HL-60 (cell line): ENCODE data around the gene IMMP2L.

Source experiments
- DNase-seq, 2 experiments: peaks; one replicate each; pipeline ENCODE4 v3.0.0-alpha.2; 2010 to 2020; ENCODE audit warnings: low read depth in 1 of 2, low spot score in 1 of 2
- H3K27ac ChIP-seq: fragments of 250-450 bp; sonication (Bioruptor Pico); replicated peaks from 2 replicates; pipeline ENCODE4 v1.5.1; 2020; ENCODE audit warnings: mild to moderate bottlenecking, moderate library complexity
- H3K27me3 ChIP-seq: fragments of 250-450 bp; sonication (Bioruptor Pico); 2 replicates; pipeline ENCODE4 v1.5.1; 2021; ENCODE audit warnings: mild to moderate bottlenecking, moderate library complexity; ENCODE audit not compliant: insufficient read depth, poor library complexity, severe bottlenecking
- H3K4me3 ChIP-seq: replicated peaks from 2 replicates; pipeline ENCODE4 v1.5.1; 2011; ENCODE audit warnings: mild to moderate bottlenecking, control low read depth, low read length; ENCODE audit not compliant: insufficient read depth
- CTCF ChIP-seq: IDR thresholded peaks from one replicate; pipeline ENCODE4 v1.5.1; 2011; ENCODE audit warnings: low read length, control low read depth, inconsistent platforms; ENCODE audit not compliant: insufficient read depth
- GABPA ChIP-seq: IDR thresholded peaks from 2 replicates; pipeline ENCODE4 v1.6.1; 2012; ENCODE audit warnings: low read depth
- POLR2AphosphoS5 ChIP-seq: IDR thresholded peaks from 2 replicates; pipeline ENCODE4 v1.6.1; 2012; ENCODE audit warnings: low read depth
- REST ChIP-seq: IDR thresholded peaks from 2 replicates; pipeline ENCODE4 v1.6.1; 2012; ENCODE audit warnings: low read depth; ENCODE audit not compliant: insufficient replicate concordance
- SPI1 ChIP-seq: IDR thresholded peaks from 2 replicates; pipeline ENCODE4 v1.6.1; 2012; ENCODE audit warnings: low read depth, mild to moderate bottlenecking, borderline replicate concordance

IMMP2L gene

GRCh38 chr7:110888641-110889040, 673.7 kb downstream of the IMMP2L start:
- Histone ChIP-seq H3K4me3 (no peak overlapping the region), H3K27ac (no peak overlapping the region), H3K27me3 (no peaks in the 10 kb centered on the region)
- DNase-seq, result no peak
- TF ChIP-seq GABPA, result no peak
- TF ChIP-seq SPI1, result no peak
- TF ChIP-seq REST, result no peak
- no peak for TF ChIP-seq CTCF

- Histone ChIP-seq H3K27me3 (no peaks in the 10 kb centered on the region), H3K27ac (no peak overlapping the region), H3K4me3 (no peak overlapping the region)
- no peak for TF ChIP-seq CTCF
- TF ChIP-seq GABPA, result no peak
- no peak for TF ChIP-seq SPI1
- TF ChIP-seq POLR2AphosphoS5, result no peak
- no peak for TF ChIP-seq REST
- DNase-seq, result no peak
Observed at GRCh38 chr7:110885474-110885873, 676.8 kb downstream of the IMMP2L start.

GRCh38 chr7:110881721-110882120, 680.6 kb downstream of the IMMP2L start:
- no peak for DNase-seq
- Histone ChIP-seq H3K27me3 (no peaks in the 10 kb centered on the region), H3K4me3 (no peak overlapping the region), H3K27ac (no peak overlapping the region)
- no peak for TF ChIP-seq SPI1
- TF ChIP-seq CTCF, result no peak
- no peak for TF ChIP-seq GABPA
- no peak for TF ChIP-seq REST
- no peak for TF ChIP-seq POLR2AphosphoS5
